GM23338 (cell line): Measurements from ENCODE around the gene DRGX. TPM values are rescaled to one million over a fixed set of nuclear protein-coding genes. Genes with fewer than 3 reads are reported as not detected.

Experiments
- ATAC-seq: fragments of 200-7000 bp; cut with Tn5 transposase; 3 replicates; pipeline ENCODE4 v1.9.1; 2020
- DNase-seq: peaks from one replicate; pipeline ENCODE4 v3.0.0-alpha.2; 2015; ENCODE audit warnings: low spot score
- H2AFZ ChIP-seq: fragments of 200-600 bp; sonication (generic); 2 replicates; pipeline ENCODE4 v1.8.0; 2016; ENCODE audit warnings: antibody characterized with exemption, mild to moderate bottlenecking, moderate library complexity
- H3F3A ChIP-seq: fragments of 200-600 bp; sonication (generic); replicated peaks from 2 replicates; pipeline ENCODE4 v1.8.0; 2017; ENCODE audit warnings: antibody characterized with exemption, mixed run types, low read depth
- H3K27ac ChIP-seq: fragments of 200-600 bp; sonication (generic); 2 replicates; pipeline ENCODE4 v1.6.1; 2016; ENCODE audit warnings: low read depth
- H3K27me3 ChIP-seq: fragments of 200-600 bp; sonication (generic); 2 replicates; pipeline ENCODE4 v1.8.0; 2016; ENCODE audit warnings: mild to moderate bottlenecking, mixed run types, moderate library complexity; ENCODE audit not compliant: insufficient read depth
- H3K36me3 ChIP-seq: fragments of 200-600 bp; sonication (generic); 2 replicates; pipeline ENCODE4 v1.8.0; 2016; ENCODE audit warnings: mild to moderate bottlenecking; ENCODE audit not compliant: insufficient read depth
- H3K4me1 ChIP-seq: fragments of 200-600 bp; sonication (generic); 2 replicates; pipeline ENCODE4 v1.8.0; 2016; ENCODE audit warnings: mild to moderate bottlenecking, moderate library complexity; ENCODE audit not compliant: insufficient read depth
- H3K4me2 ChIP-seq: fragments of 200-600 bp; sonication (generic); 2 replicates; pipeline ENCODE4 v1.7.1; 2017; ENCODE audit warnings: mixed run types
- H3K4me3 ChIP-seq: fragments of 200-600 bp; sonication (generic); 2 replicates; pipeline ENCODE4 v1.6.1; 2016; ENCODE audit warnings: mixed run types
- H3K79me2 ChIP-seq: fragments of 200-600 bp; sonication (generic); replicated peaks from 2 replicates; pipeline ENCODE4 v1.8.0; 2017; ENCODE audit warnings: mild to moderate bottlenecking; ENCODE audit not compliant: insufficient read depth
- H3K9me2 ChIP-seq: fragments of 200-600 bp; sonication (generic); 2 replicates; pipeline ENCODE4 v1.8.0; 2017; ENCODE audit not compliant: insufficient read depth
- H4K20me1 ChIP-seq: fragments of 200-600 bp; sonication (generic); replicated peaks from 2 replicates; pipeline ENCODE4 v1.8.0; 2017; ENCODE audit warnings: mild to moderate bottlenecking; ENCODE audit not compliant: insufficient read depth
- H3K27ac Mint-ChIP-seq: 2 replicates; pipeline ENCODE4 v1.8.0; 2020; ENCODE audit warnings: inconsistent platforms, mild to moderate bottlenecking, moderate library complexity, mixed read lengths
- H3K27me3 Mint-ChIP-seq: 3 replicates; pipeline ENCODE4 v1.8.0; 2022; ENCODE audit warnings: low read depth, mild to moderate bottlenecking, moderate library complexity, mixed read lengths, inconsistent platforms; ENCODE audit not compliant: insufficient read depth, poor library complexity
- H3K36me3 Mint-ChIP-seq: 3 replicates; pipeline ENCODE4 v1.8.0; 2021; ENCODE audit warnings: low read depth, mild to moderate bottlenecking, inconsistent platforms, moderate library complexity, mixed read lengths
- H3K4me1 Mint-ChIP-seq: 3 replicates; pipeline ENCODE4 v1.8.0; 2020; ENCODE audit warnings: mild to moderate bottlenecking, inconsistent platforms, mixed read lengths
- H3K4me3 Mint-ChIP-seq: 3 replicates; pipeline ENCODE4 v1.8.0; 2021; ENCODE audit warnings: moderate library complexity, mild to moderate bottlenecking, inconsistent platforms, mixed read lengths
- H3K9me3 Mint-ChIP-seq: 3 replicates; pipeline ENCODE4 v1.8.0; 2020; ENCODE audit warnings: moderate library complexity, mild to moderate bottlenecking, inconsistent platforms, mixed read lengths
- CREB1 ChIP-seq: fragments of 250-450 bp; sonication (Bioruptor Pico); IDR thresholded peaks from 2 replicates; pipeline ENCODE4 v1.5.0; 2020; ENCODE audit warnings: low read depth, mild to moderate bottlenecking, moderate library complexity
- CTCF ChIP-seq, 2 experiments: fragments of 200-600 bp in 1 of 2; sonication (generic) in 1 of 2; conservative IDR thresholded peaks; 2 replicates each; pipeline versions ENCODE4 v1.5.1 to v1.6.1; 2016 to 2017; ENCODE audit warnings: antibody characterized with exemption in 2 of 2, low read depth in 2 of 2, mild to moderate bottlenecking in 2 of 2, moderate library complexity in 1 of 2
- EZH2 ChIP-seq: fragments of 200-600 bp; sonication (generic); IDR thresholded peaks from one replicate; pipeline ENCODE4 v1.8.0; 2017; ENCODE audit warnings: antibody characterized with exemption, mild to moderate bottlenecking, low read depth; ENCODE audit not compliant: unreplicated experiment
- NANOG ChIP-seq: IDR thresholded peaks from 2 replicates; pipeline ENCODE4 v1.6.1; 2016; ENCODE audit warnings: antibody characterized with exemption, borderline replicate concordance
- POLR2AphosphoS5 ChIP-seq: IDR thresholded peaks from 2 replicates; pipeline ENCODE4 v1.6.1; 2016; ENCODE audit warnings: antibody characterized with exemption, low read depth
- STAT1 ChIP-seq: IDR thresholded peaks from one replicate; pipeline ENCODE4 v1.6.1; 2016; ENCODE audit warnings: antibody characterized with exemption; ENCODE audit not compliant: unreplicated experiment
- polyA plus RNA-seq: library from polyadenylated mRNA; unstranded; fragments of >200 nt; fragmentation: Nextera tagmentation; extraction: Ambion mirVana; gene quantifications from 2 replicates; pipeline ENCODE4 v1.2.1, GENCODE V29; 2016
- total RNA-seq: library from RNA; depleted of rRNA; stranded (reverse); fragments of >200 nt; shearing (Covaris generic); gene quantifications from 2 replicates; pipeline ENCODE4 v1.2.3, GENCODE V29; 2014; rRNA removed

The DRGX gene
- total and polyA plus RNA-seq, 2 experiments from 2014 or later = not detected

DNA sequence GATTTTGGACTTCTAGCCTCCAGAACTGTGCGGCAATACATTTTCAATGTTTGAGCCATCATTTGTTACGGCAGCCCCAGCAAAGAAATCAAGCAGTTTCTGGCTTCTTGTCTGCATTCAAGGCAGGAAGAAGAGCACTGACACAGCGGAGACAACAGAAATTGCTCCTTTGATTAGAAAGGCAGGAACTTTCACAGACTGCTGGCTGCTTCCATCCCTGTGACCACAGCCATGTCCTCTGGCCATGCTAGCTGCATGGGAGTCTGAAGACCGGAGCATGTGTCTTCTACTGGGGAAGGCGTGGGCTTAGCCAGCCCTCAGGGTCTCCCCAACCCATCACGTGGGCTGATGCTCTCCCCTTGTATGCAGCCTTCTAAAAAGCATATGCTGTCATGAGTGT, 77.9 kb downstream of the DRGX start:
- H3K4me3 ChIP-seq = no peak overlapping the region
- ATAC-seq = no peak
- peaks cover 8% of the 10 kb centered on the region; the same call in 1 of the 2 replicates for H3K9me2 ChIP-seq
- H3K36me3 Mint-ChIP-seq = no peaks in the 10 kb centered on the region
- H3K9me3 Mint-ChIP-seq = no peaks in the 10 kb centered on the region; the same call in 2 of the 3 replicates
- H3K4me1 ChIP-seq = no peaks in the 10 kb centered on the region
- H4K20me1 ChIP-seq = no peaks in the 10 kb centered on the region
- H3K27ac ChIP-seq = no peak overlapping the region
- no peak for DNase-seq
- no peaks in the 10 kb centered on the region for H3K36me3 ChIP-seq
- no peak for TF ChIP-seq EZH2
- TF ChIP-seq NANOG = no peak
- TF ChIP-seq CREB1 (CRISPR knock-in tag) = no peak
- no peak overlapping the region for H3K4me3 Mint-ChIP-seq
- no peaks in the 10 kb centered on the region for H3K27me3 ChIP-seq
- no peak overlapping the region for H3K4me2 ChIP-seq
- no peaks in the 10 kb centered on the region for H3F3A ChIP-seq
- no peaks in the 10 kb centered on the region for H3K27me3 Mint-ChIP-seq
- no peak overlapping the region for H3K27ac Mint-ChIP-seq
- H3K79me2 ChIP-seq = no peaks in the 10 kb centered on the region
- no peaks in the 10 kb centered on the region for H3K4me1 Mint-ChIP-seq
- H2AFZ ChIP-seq = no peak overlapping the region

- no peaks in the 10 kb centered on the region for H3K36me3 ChIP-seq
- no peak for ATAC-seq
- no peaks in the 10 kb centered on the region for H3K4me1 ChIP-seq
- H3K9me3 Mint-ChIP-seq = no peaks in the 10 kb centered on the region; the same call in 2 of the 3 replicates
- H3K27ac Mint-ChIP-seq = no peak overlapping the region
- peaks cover 12% of the 10 kb centered on the region; the same call in 1 of the 2 replicates for H3K9me2 ChIP-seq
- H4K20me1 ChIP-seq = no peaks in the 10 kb centered on the region
- H3K4me1 Mint-ChIP-seq = no peaks in the 10 kb centered on the region
- H3K27ac ChIP-seq = no peak overlapping the region
- no peaks in the 10 kb centered on the region for H3K27me3 ChIP-seq
- no peak overlapping the region for H2AFZ ChIP-seq
- no peak for DNase-seq
- TF ChIP-seq CREB1 (CRISPR knock-in tag) (no peak), CTCF (conservative IDR thresholded peaks at IDR 0.05; ENCODE audit: low read depth in 2 of 2) (no peak), POLR2AphosphoS5 (no peak), STAT1 (no peak)
- H3K4me3 ChIP-seq = no peak overlapping the region
- H3K79me2 ChIP-seq = no peaks in the 10 kb centered on the region
- no peak overlapping the region for H3K4me3 Mint-ChIP-seq
- H3K36me3 Mint-ChIP-seq = no peaks in the 10 kb centered on the region
- H3K27me3 Mint-ChIP-seq = no peaks in the 10 kb centered on the region
- no peak overlapping the region for H3K4me2 ChIP-seq
- H3F3A ChIP-seq = no peaks in the 10 kb centered on the region
Measured at GRCh38 chr10:49314806-49315205, 81.1 kb downstream of the DRGX start.

Other genes with a start within 250 kb of the DRGX start
- not detected in 2 replicates for gene TMEM273, start 207.7 kb downstream of the DRGX start, total RNA-seq
- not detected in 2 replicates for gene TMEM273, start 207.7 kb downstream of the DRGX start, polyA plus RNA-seq
- not detected in 2 replicates for gene C10orf71, start 96.9 kb downstream of the DRGX start, total RNA-seq
- not detected in 2 replicates for gene C10orf71, start 96.9 kb downstream of the DRGX start, polyA plus RNA-seq
- gene ERCC6, start 143.0 kb upstream of the DRGX start, total RNA-seq = 10.1 and 13.8 TPM in 2 replicates
- gene ERCC6, start 143.0 kb upstream of the DRGX start, polyA plus RNA-seq = 2.5 and 4.0 TPM in 2 replicates
- gene SLC18A3, start 214.2 kb upstream of the DRGX start, total RNA-seq = 0.12 TPM in 1 of 2 replicates, not detected in the other
- gene SLC18A3, start 214.2 kb upstream of the DRGX start, polyA plus RNA-seq = 0.09 and 0.16 TPM in 2 replicates
- not detected in 2 replicates for gene CHAT, start 217.9 kb upstream of the DRGX start, total RNA-seq
- gene CHAT, start 217.9 kb upstream of the DRGX start, polyA plus RNA-seq = not detected in 2 replicates